ENCODE data around the gene XYLT1. TPM values are rescaled to one million over a fixed set of nuclear protein-coding genes. Genes with fewer than 3 reads are reported as not detected.

Gene XYLT1
- total RNA-seq, 1 experiment from 2014 or later = 25.0 TPM

GRCh38 chr16:17232487-17232886 is 238.3 kb downstream of the XYLT1 start:
- POLR2A ChIA-PET = no interaction called here
- Mint-ChIP-seq H3K4me3 (no peak overlapping the region), H3K27me3 (ENCODE audit: low read depth) (no peaks in the 10 kb centered on the region), H3K4me1 (peaks cover 3% of the 10 kb centered on the region), H3K9me3 (no peaks in the 10 kb centered on the region), H3K27ac (no peak overlapping the region), H3K36me3 (no peaks in the 10 kb centered on the region)
- ATAC-seq = no peak
- TF ChIP-seq ZMAT4 (CRISPR knock-in tag; IDR thresholded peaks at IDR 0.05) = no peak
- no peak for TF ChIP-seq ZNF532 (CRISPR knock-in tag; IDR thresholded peaks at IDR 0.05; ENCODE audit: borderline replicate concordance)
- no peak for TF ChIP-seq ZNF232 (CRISPR knock-in tag; IDR thresholded peaks at IDR 0.05)
- TF ChIP-seq ATF3 (CRISPR knock-in tag; conservative IDR thresholded peaks at IDR 0.05) = no peak
- TF ChIP-seq TCF7 (CRISPR knock-in tag; IDR thresholded peaks at IDR 0.05; ENCODE audit: low read depth) = no peak
- TF ChIP-seq SMAD4 (CRISPR knock-in tag; IDR thresholded peaks at IDR 0.05) = no peak
- no peak for TF ChIP-seq USF1 (CRISPR knock-in tag; IDR thresholded peaks at IDR 0.05)
- no peak for TF ChIP-seq IRF1 (CRISPR knock-in tag; IDR thresholded peaks at IDR 0.05)
- no peak for TF ChIP-seq ZNF138 (CRISPR knock-in tag; conservative IDR thresholded peaks at IDR 0.05)
- no peak for TF ChIP-seq E2F5 (CRISPR knock-in tag; IDR thresholded peaks at IDR 0.05)
- TF ChIP-seq TEAD1 (CRISPR knock-in tag; IDR thresholded peaks at IDR 0.05) = no peak
- no peak for TF ChIP-seq USF2 (CRISPR knock-in tag; IDR thresholded peaks at IDR 0.05)
- TF ChIP-seq CTCF (IDR thresholded peaks at IDR 0.05) = no peak
- no peak for TF ChIP-seq NR1H2 (CRISPR knock-in tag; IDR thresholded peaks at IDR 0.05)
- TF ChIP-seq ZNF281 (CRISPR knock-in tag; IDR thresholded peaks at IDR 0.05) = no peak
- no peak for TF ChIP-seq TP53 (CRISPR knock-in tag; IDR thresholded peaks at IDR 0.05)
- CTCF ChIA-PET = no interaction called here
- no peak for DNase-seq (ENCODE audit: low spot score)
